Ishikawa (cell line): ENCODE measurements around the gene APPL1.

ENCODE experiments used
- CEBPB ChIP-seq: IDR thresholded peaks from 2 replicates; pipeline ENCODE4 v1.6.1; 2012
- CREB1 ChIP-seq: IDR thresholded peaks from 2 replicates; pipeline ENCODE4 v1.6.1; 2012; ENCODE audit warnings: low read depth
- EGR1 ChIP-seq: IDR thresholded peaks from 2 replicates; pipeline ENCODE4 v1.6.1; 2012
- EP300 ChIP-seq: IDR thresholded peaks from 2 replicates; pipeline ENCODE4 v1.6.1; 2012; ENCODE audit warnings: borderline replicate concordance
- FOXM1 ChIP-seq: IDR thresholded peaks from 2 replicates; pipeline ENCODE4 v1.6.1; 2012; ENCODE audit warnings: low read depth, borderline replicate concordance
- NFIC ChIP-seq: IDR thresholded peaks from 2 replicates; pipeline ENCODE4 v1.6.1; 2012
- RAD21 ChIP-seq: IDR thresholded peaks from 2 replicates; pipeline ENCODE4 v1.6.1; 2012; ENCODE audit warnings: low read depth
- TAF1 ChIP-seq: IDR thresholded peaks from 2 replicates; pipeline ENCODE4 v1.6.1; 2012; ENCODE audit warnings: low read depth, mild to moderate bottlenecking
- TCF12 ChIP-seq: IDR thresholded peaks from 2 replicates; pipeline ENCODE4 v1.6.1; 2012; ENCODE audit warnings: low read depth
- TEAD4 ChIP-seq: IDR thresholded peaks from 2 replicates; pipeline ENCODE4 v1.6.1; 2012
- YY1 ChIP-seq: IDR thresholded peaks from 2 replicates; pipeline ENCODE4 v1.6.1; 2012; ENCODE audit warnings: low read depth
- ZBTB7A ChIP-seq: IDR thresholded peaks from 2 replicates; pipeline ENCODE4 v1.6.1; 2012; ENCODE audit warnings: low read depth
- TF ChIP-seq, protein P1 (sequence below): IDR thresholded peaks from 2 replicates; pipeline ENCODE4 v1.6.1; 2012
- TF ChIP-seq, protein P2 (sequence below): IDR thresholded peaks from 2 replicates; pipeline ENCODE4 v1.6.1; 2012
- TF ChIP-seq, protein P3 (sequence below): IDR thresholded peaks from 2 replicates; pipeline ENCODE4 v1.6.1; 2012; ENCODE audit warnings: low read depth, mild to moderate bottlenecking

Gene APPL1

DNA sequence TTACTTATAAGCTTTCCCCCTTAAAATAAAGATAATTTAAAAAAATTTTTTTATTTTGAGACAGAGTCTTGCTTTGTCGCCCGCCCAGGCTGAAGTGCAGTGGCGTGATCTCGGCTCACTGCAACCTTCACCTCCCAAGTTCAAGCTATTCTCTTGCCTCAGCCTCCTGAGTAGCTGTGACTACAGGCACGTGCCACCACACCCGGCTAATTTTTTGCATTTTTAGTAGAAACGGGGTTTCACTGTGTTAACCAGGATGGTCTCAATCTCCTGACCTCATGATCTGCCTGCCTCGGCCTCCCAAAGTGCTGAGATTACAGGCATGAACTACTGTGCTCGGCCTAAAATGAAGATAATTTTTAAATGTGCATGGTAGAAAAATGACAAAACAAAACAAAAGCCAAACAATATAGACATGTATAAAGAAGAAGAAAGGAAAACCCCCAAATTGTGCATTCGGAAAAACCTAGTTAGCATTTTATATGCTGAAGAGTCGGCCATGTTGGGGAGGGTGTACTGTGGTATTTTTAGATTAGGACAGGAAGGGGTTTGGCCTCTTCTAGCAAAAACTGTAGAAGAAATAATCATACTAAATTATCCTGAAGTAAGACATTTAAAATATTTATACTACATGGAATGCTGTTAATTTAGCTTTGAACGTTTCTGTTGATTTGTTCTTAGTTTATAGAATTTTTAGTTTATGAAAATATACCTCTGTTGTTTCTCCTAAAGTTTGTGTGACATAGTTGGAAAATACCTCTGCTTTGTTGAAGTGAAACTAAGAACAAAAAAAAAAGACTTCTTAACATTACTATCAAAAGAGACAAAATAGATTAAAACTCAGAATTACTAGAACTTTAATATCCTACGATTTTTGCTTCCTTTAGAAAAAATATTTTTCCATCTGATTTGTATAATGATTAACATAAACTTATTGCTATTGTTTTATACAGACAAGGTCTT is 7.4 kb downstream of the APPL1 start:
- TF ChIP-seq YY1 (no peak), RAD21 (no peak), ZBTB7A (no peak), EP300 (no peak), CEBPB (no peak), TAF1 (no peak), CREB1 (no peak), NFIC (no peak), EGR1 (no peak)
- TF ChIP-seq, protein P1, sequence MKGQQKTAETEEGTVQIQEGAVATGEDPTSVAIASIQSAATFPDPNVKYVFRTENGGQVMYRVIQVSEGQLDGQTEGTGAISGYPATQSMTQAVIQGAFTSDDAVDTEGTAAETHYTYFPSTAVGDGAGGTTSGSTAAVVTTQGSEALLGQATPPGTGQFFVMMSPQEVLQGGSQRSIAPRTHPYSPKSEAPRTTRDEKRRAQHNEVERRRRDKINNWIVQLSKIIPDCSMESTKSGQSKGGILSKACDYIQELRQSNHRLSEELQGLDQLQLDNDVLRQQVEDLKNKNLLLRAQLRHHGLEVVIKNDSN = no peak
- TF ChIP-seq, protein P2, sequence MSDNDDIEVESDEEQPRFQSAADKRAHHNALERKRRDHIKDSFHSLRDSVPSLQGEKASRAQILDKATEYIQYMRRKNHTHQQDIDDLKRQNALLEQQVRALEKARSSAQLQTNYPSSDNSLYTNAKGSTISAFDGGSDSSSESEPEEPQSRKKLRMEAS = no peak

DNA sequence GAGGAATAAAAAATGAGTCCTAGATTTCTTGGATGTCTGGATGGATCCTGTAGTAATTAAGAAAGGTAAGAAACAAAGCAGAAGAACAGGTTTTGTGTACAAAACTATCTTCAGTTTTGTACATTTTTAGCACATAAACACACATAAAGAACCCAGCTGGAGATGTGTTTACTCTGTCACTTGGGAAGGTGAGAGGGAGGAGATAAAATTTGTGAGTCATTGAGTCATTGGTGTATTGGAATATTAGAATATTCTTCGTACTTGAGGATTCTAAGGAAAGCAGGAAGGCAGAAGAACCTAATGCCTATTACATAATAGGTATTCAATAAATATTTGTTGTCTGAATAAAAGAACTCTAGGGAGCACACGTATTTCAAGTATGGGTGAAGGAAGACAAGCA is 17.4 kb downstream of the APPL1 start:
- TF ChIP-seq, protein P3, sequence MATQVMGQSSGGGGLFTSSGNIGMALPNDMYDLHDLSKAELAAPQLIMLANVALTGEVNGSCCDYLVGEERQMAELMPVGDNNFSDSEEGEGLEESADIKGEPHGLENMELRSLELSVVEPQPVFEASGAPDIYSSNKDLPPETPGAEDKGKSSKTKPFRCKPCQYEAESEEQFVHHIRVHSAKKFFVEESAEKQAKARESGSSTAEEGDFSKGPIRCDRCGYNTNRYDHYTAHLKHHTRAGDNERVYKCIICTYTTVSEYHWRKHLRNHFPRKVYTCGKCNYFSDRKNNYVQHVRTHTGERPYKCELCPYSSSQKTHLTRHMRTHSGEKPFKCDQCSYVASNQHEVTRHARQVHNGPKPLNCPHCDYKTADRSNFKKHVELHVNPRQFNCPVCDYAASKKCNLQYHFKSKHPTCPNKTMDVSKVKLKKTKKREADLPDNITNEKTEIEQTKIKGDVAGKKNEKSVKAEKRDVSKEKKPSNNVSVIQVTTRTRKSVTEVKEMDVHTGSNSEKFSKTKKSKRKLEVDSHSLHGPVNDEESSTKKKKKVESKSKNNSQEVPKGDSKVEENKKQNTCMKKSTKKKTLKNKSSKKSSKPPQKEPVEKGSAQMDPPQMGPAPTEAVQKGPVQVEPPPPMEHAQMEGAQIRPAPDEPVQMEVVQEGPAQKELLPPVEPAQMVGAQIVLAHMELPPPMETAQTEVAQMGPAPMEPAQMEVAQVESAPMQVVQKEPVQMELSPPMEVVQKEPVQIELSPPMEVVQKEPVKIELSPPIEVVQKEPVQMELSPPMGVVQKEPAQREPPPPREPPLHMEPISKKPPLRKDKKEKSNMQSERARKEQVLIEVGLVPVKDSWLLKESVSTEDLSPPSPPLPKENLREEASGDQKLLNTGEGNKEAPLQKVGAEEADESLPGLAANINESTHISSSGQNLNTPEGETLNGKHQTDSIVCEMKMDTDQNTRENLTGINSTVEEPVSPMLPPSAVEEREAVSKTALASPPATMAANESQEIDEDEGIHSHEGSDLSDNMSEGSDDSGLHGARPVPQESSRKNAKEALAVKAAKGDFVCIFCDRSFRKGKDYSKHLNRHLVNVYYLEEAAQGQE = no peak
- TF ChIP-seq CEBPB (no peak), TAF1 (no peak), FOXM1 (no peak), CREB1 (no peak), EP300 (no peak), EGR1 (no peak), NFIC (no peak)
- TF ChIP-seq, protein P2 = no peak

DNA sequence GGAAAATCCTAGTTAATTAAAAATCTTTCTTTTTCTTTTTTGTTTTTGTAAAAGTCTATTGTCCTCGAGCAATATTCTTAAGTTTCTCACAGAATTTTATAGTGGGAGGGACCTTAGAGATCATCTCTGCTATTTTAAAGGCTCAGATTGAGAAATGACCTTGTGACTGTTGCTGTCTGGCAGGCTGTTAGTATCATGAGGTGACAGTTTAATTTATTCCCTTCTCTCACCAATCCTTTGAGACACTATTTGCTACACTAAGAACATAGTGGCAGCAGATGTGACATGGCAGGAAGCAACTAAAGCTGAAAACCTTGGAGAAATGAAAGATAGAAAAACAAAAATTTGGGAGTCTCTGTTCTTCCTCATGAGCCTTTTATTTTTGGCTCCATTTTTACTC is 24.9 kb downstream of the APPL1 start:
- TF ChIP-seq CREB1 = no peak
- TF ChIP-seq YY1 = no peak
- no peak for TF ChIP-seq TEAD4
- TF ChIP-seq, protein P3 = no peak
- no peak for TF ChIP-seq TAF1
- TF ChIP-seq, protein P1 = no peak
- TF ChIP-seq RAD21 = no peak
- TF ChIP-seq CEBPB = no peak
- no peak for TF ChIP-seq TCF12

DNA sequence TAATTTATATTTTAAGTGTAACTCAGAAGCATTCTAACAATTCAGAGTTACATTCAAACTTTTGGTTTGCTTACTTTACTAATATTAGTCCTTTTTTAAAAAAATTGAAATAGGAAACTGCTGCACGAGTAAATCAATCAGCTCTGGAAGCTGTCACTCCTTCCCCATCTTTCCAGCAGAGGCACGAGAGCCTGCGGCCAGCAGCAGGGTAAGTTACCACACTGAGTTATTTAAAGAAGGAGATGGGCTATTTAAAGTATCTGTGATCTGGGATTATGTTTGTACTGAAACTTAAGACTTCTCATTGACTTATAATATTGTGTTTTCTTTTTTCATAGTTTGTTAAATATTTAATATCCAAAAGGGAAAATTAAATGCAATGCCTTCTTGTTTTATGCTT is 29.3 kb downstream of the APPL1 start:
- TF ChIP-seq EP300 (no peak), CREB1 (no peak), ZBTB7A (no peak), NFIC (no peak), FOXM1 (no peak), CEBPB (no peak), RAD21 (no peak), EGR1 (no peak), TEAD4 (no peak), TAF1 (no peak), YY1 (no peak), TCF12 (no peak)
- TF ChIP-seq, protein P1 = no peak
- TF ChIP-seq, protein P3 = no peak
- TF ChIP-seq, protein P2 = no peak
